B cell (primary cell): ENCODE measurements around the gene PMVK. TPM values are rescaled to one million over a fixed set of nuclear protein-coding genes. Genes with fewer than 3 reads are reported as not detected.

Experiments used
- ATAC-seq: fragments of 200-7000 bp; cut with Tn5 transposase; one replicate; pipeline ENCODE4 v1.10.0; 2021; ENCODE audit warnings: low read depth, mild to moderate bottlenecking, moderate number of reproducible peaks, moderate library complexity
- CTCF ChIA-PET: fragments of 350-600 bp; sonication (Branson Sonifier 250); formaldehyde crosslinking; loops from one replicate; lab custom pipeline; 2021; ENCODE audit warnings: antibody characterized with exemption, inconsistent platforms; lab: Charles Lee
- POLR2A ChIA-PET: fragments of 350-600 bp; sonication (Branson Sonifier 250); formaldehyde crosslinking; loops from one replicate; lab custom pipeline; 2021; ENCODE audit warnings: antibody characterized with exemption; lab: Charles Lee
- DNase-seq: peaks from one replicate; pipeline ENCODE4 v3.0.0; 2013
- H2AFZ ChIP-seq: 2 replicates; pipeline ENCODE4 v1.6.1; 2012; ENCODE audit warnings: mild to moderate bottlenecking, low read depth, low read length; ENCODE audit not compliant: insufficient read depth, poor library complexity, severe bottlenecking
- H3K27ac ChIP-seq, 2 donors: 1 replicate in 1 of 2; 2 replicates in 1 of 2; pipeline ENCODE4 v1.5.1; 2012 to 2013; ENCODE audit warnings: low read length in 2 of 2, mild to moderate bottlenecking in 2 of 2, moderate library complexity in 1 of 2
- H3K27me3 ChIP-seq, 4 experiments: fragments of 200-600 bp in 1 of 4; sonication (generic) in 1 of 4; replicated peaks in 1 of 4; 1 replicate in 2 of 4; 2 replicates in 2 of 4; pipeline versions ENCODE4 v1.6.1 to v1.7.0; 2013 to 2016; ENCODE audit warnings: low read length in 3 of 4, mild to moderate bottlenecking in 2 of 4, mixed read lengths in 1 of 4, moderate library complexity in 1 of 4; ENCODE audit not compliant: insufficient read depth in 4 of 4, control insufficient read depth in 3 of 4; ENCODE audit errors: control extremely low read depth in 1 of 4
- H3K36me3 ChIP-seq, 2 experiments: replicated peaks in 1 of 2; 1 replicate in 1 of 2; 2 replicates in 1 of 2; pipeline versions ENCODE4 v1.6.1 to v1.7.1; 2013; ENCODE audit warnings: low read length in 1 of 2; ENCODE audit not compliant: insufficient read depth in 2 of 2, control insufficient read depth in 1 of 2; ENCODE audit errors: control extremely low read depth in 1 of 2, extremely low read depth in 1 of 2
- H3K4me1 ChIP-seq, 2 donors: fragments of 200-600 bp in 1 of 2; sonication (generic) in 1 of 2; 1 replicate in 1 of 2; 2 replicates in 1 of 2; pipeline versions ENCODE4 v1.5.1 to v1.6.1; 2013 to 2017; ENCODE audit warnings: low read length in 2 of 2; ENCODE audit not compliant: control insufficient read depth in 2 of 2, insufficient read depth in 2 of 2
- H3K4me2 ChIP-seq: replicated peaks from 2 replicates; pipeline ENCODE3; 2012; ENCODE audit warnings: mild to moderate bottlenecking, low read depth, low read length; ENCODE audit not compliant: poor library complexity, severe bottlenecking
- H3K4me3 ChIP-seq, 5 experiments: fragments of 200-600 bp in 1 of 5; sonication (generic) in 1 of 5; 1 replicate in 3 of 5; 2 replicates in 2 of 5; pipeline versions ENCODE4 v1.5.1 to v1.7.0; 2011 to 2016; ENCODE audit warnings: low read length in 4 of 5, mild to moderate bottlenecking in 4 of 5, low read depth in 2 of 5, control low read depth in 1 of 5, moderate library complexity in 1 of 5; ENCODE audit not compliant: insufficient read depth in 1 of 5; ENCODE audit errors: control extremely low read depth in 1 of 5, extremely low read depth in 1 of 5
- H3K79me2 ChIP-seq: fragments of 200-600 bp; sonication (generic); one replicate; pipeline ENCODE4 v1.6.0; 2016; ENCODE audit warnings: low read length; ENCODE audit not compliant: control insufficient read depth, insufficient read depth
- H3K9ac ChIP-seq: fragments of 200-600 bp; sonication (generic); 2 replicates; pipeline ENCODE4 v1.6.1; 2017; ENCODE audit warnings: mild to moderate bottlenecking, low read length, moderate library complexity
- H3K9me3 ChIP-seq, 3 donors: one replicate each; pipeline versions ENCODE4 v1.6.1 to v1.7.1; 2013; ENCODE audit warnings: low read length in 2 of 3; ENCODE audit not compliant: control insufficient read depth in 2 of 3, insufficient read depth in 1 of 3; ENCODE audit errors: control extremely low read depth in 1 of 3
- H4K20me1 ChIP-seq: 2 replicates; pipeline ENCODE4 v1.6.0; 2012; ENCODE audit warnings: mild to moderate bottlenecking, low read length; ENCODE audit not compliant: insufficient read depth, control insufficient read depth, poor library complexity, severe bottlenecking
- H3K27ac Mint-ChIP-seq: one replicate; pipeline ENCODE4 v1.8.0; 2021; ENCODE audit warnings: mixed read lengths
- H3K27me3 Mint-ChIP-seq: one replicate; pipeline ENCODE4 v1.8.0; 2021; ENCODE audit warnings: mixed read lengths
- H3K4me1 Mint-ChIP-seq: one replicate; pipeline ENCODE4 v1.8.0; 2021; ENCODE audit warnings: mixed read lengths
- H3K4me3 Mint-ChIP-seq: one replicate; pipeline ENCODE4 v1.8.0; 2021; ENCODE audit warnings: mixed read lengths
- H3K9me3 Mint-ChIP-seq: one replicate; pipeline ENCODE4 v1.8.0; 2022; ENCODE audit warnings: mixed read lengths; ENCODE audit not compliant: insufficient read depth
- EZH2 ChIP-seq: IDR thresholded peaks from 2 replicates; pipeline ENCODE4 v1.6.1; 2012; ENCODE audit warnings: borderline replicate concordance, low read depth, mild to moderate bottlenecking, moderate library complexity, low read length; ENCODE audit not compliant: insufficient read depth, poor library complexity, severe bottlenecking
- WGBS: methylation state at CpG from one replicate; pipeline ENCODE4 v1.1.5; 2013; ENCODE audit warnings: missing lambda C conversion rate; ENCODE audit not compliant: insufficient coverage; 5-methylcytosine and 5-hydroxymethylcytosine counted together
- intact Hi-C: fragments of 100-400 bp; cut with micrococcal nuclease; formaldehyde crosslinking; loops from one replicate; pipeline ENCODE4 v1.10.0; 2022
- polyA plus RNA-seq: library from polyadenylated mRNA; depleted of rRNA; stranded (reverse); fragments of >200 nt; gene quantifications from 2 replicates; pipeline ENCODE4 v1.2.3, GENCODE V29; 2012
- total RNA-seq, 2 donors: library from RNA; stranded (reverse); fragments of 120-200 nt in 1 of 2; gene quantifications; 1 replicate in 1 of 2; 2 replicates in 1 of 2; pipeline versions ENCODE4 v1.2.3 to v1.2.4, GENCODE V29; 2013 to 2022
- TF ChIP-seq, protein P1 (sequence below): fragments of 200-600 bp; IDR thresholded peaks from one replicate; pipeline ENCODE4 v1.8.0; 2022; ENCODE audit warnings: antibody characterized with exemption, mild to moderate bottlenecking

PMVK gene
- total and polyA plus RNA-seq, 2 donors (not counting 1 experiment from before 2014, with no cell fraction given) = 15.0 to 15.4 TPM

- DNase-seq (no peak), ATAC-seq (no peak)
- no peak within 1 kb of the TSS for H3K4me2 ChIP-seq
- peaks cover 39% of the 10 kb centered on the region for H4K20me1 ChIP-seq
- intact Hi-C loops = loop anchor here (5.0 kb wide), 1 partner anchor 202 kb away; the partner anchor contains the start of genes KRTCAP2 and TRIM46
- H3K27me3 ChIP-seq = no peaks in the 10 kb centered on the region
- H2AFZ ChIP-seq = no peak within 1 kb of the TSS
- CTCF ChIA-PET = interaction anchor here (0.9 to 8.7 kb wide), 6 partner anchors 8 to 47 kb away, joined by 3 to 110 read pairs (median 4); partner anchors contain the start of genes PMVK and PYGO2
- peaks cover 27% of the 10 kb centered on the region for H3K4me1 Mint-ChIP-seq
- POLR2A ChIA-PET = interaction anchor here (1.2 kb wide), 1 partner anchor 15 kb away, joined by 6 read pairs; the partner anchor contains the start of gene PBXIP1
- peak within 1 kb of the TSS; percentile 24 for H3K4me3 Mint-ChIP-seq
- TF ChIP-seq, protein P1, sequence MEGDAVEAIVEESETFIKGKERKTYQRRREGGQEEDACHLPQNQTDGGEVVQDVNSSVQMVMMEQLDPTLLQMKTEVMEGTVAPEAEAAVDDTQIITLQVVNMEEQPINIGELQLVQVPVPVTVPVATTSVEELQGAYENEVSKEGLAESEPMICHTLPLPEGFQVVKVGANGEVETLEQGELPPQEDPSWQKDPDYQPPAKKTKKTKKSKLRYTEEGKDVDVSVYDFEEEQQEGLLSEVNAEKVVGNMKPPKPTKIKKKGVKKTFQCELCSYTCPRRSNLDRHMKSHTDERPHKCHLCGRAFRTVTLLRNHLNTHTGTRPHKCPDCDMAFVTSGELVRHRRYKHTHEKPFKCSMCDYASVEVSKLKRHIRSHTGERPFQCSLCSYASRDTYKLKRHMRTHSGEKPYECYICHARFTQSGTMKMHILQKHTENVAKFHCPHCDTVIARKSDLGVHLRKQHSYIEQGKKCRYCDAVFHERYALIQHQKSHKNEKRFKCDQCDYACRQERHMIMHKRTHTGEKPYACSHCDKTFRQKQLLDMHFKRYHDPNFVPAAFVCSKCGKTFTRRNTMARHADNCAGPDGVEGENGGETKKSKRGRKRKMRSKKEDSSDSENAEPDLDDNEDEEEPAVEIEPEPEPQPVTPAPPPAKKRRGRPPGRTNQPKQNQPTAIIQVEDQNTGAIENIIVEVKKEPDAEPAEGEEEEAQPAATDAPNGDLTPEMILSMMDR = no peak
- TF ChIP-seq EZH2 = no peak
- H3K9me3 Mint-ChIP-seq = no peaks in the 10 kb centered on the region
- H3K27ac Mint-ChIP-seq = peak within 1 kb of the TSS; percentile 54
- H3K27ac ChIP-seq = peak within 1 kb of the TSS in 1 of 2 donors; percentile 14
- no peaks in the 10 kb centered on the region for H3K9me3 ChIP-seq
- H3K4me3 ChIP-seq = no peak within 1 kb of the TSS
- no peaks in the 10 kb centered on the region for H3K27me3 Mint-ChIP-seq
- H3K9ac ChIP-seq = no peak within 1 kb of the TSS
- H3K79me2 ChIP-seq = peaks cover 71% of the 10 kb centered on the region
- peaks cover 0 to 45% of the 10 kb centered on the region in 2 experiments for H3K36me3 ChIP-seq
- H3K4me1 ChIP-seq = peaks cover 13 to 33% of the 10 kb centered on the region in 2 donors
- WGBS = 64% methylated on average over 3 of the region's 15 CpGs
Measured at GRCh38 chr1:154970631-154971340, 34.3 kb upstream of the PMVK start, which contains the start of gene SHC1. Gene SHC1, minus strand, starts transcription at chr1:154970747. Its CDS starts 221 bp downstream, at chr1:154970526.
